ENCODE measurements around the gene TNS4.

TNS4 gene

GRCh38 chr17:40515491-40516041, 14.1 kb upstream of the TNS4 start:
- no peak for DNase-seq (ENCODE audit: low spot score)

DNA sequence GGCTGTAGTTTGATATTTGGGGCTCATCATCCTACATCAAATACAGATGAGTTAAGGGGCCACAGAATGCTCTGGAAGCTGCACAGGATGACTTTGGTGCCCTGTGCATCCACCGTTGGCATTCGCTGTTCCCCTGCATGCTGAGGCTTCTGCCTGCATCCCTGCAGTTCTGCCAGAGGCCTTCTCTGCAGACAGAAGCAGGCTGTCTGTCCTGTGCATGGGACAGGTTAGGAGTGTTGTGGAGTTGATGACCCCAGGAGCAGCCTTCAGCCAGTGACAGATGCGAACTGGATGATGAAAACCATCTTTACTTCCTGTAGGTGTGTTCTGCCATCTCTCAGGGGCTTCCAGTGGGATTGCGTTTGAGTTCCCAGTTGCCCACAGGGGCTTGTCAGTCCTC, 13.6 kb upstream of the TNS4 start:
- DNase-seq (ENCODE audit: low spot score), result no peak

GRCh38 chr17:40514013-40514875, 12.8 kb upstream of the TNS4 start:
- no peak for DNase-seq (ENCODE audit: low spot score)

GRCh38 chr17:40511667-40512220, 10.3 kb upstream of the TNS4 start:
- DNase-seq (ENCODE audit: low spot score), result no peak

- no peak for DNase-seq (ENCODE audit: low spot score)
Measured at GRCh38 chr17:40511136-40511535, 9.7 kb upstream of the TNS4 start.

GRCh38 chr17:40510328-40510648, 8.9 kb upstream of the TNS4 start:
- no peak for DNase-seq (ENCODE audit: low spot score)

- DNase-seq (ENCODE audit: low spot score), result no peak
Measured at GRCh38 chr17:40509626-40510327, 8.4 kb upstream of the TNS4 start.

DNA sequence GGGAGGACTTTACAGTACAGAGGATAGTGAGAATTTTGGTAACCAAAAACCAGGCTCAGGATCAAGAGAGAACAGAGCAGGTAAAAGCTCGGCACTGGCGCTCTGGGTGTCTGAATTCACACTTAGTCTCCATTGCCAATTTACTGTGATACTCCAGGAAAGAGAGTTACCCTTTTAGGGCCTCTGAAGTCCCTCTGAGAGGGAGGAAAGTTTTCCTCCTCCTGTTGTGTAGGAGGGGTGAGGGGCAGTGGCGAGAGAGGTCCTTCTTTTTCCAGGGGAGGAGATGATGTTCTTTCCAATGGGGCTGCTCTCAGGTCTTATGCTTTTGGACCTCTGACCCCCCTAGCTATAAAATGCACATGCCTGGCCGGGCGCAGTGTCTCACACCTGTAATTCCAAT, 5.4 kb upstream of the TNS4 start:
- no peak for DNase-seq (ENCODE audit: low spot score)

DNA sequence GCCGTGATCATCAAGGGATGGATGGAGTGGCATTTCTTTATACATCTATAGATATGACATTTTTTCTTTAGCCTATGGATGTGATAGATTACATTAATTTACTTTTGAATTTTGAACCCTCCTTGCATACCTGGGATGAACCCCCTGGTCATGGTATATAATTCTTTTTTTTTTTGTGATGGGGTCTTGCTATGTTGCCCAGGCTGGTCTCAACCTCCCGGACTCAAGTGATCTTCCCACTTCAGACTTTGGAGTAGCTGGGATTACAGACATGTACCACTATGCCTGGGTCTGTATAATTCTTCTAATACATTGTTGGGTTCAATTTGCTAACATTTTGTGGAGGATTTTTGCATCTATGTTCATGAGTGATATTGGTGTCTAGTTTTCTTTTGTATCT, 1.7 kb upstream of the TNS4 start:
- no peak for DNase-seq (ENCODE audit: low spot score)

GRCh38 chr17:40502716-40503115, 1.3 kb upstream of the TNS4 start:
- DNase-seq (ENCODE audit: low spot score), result no peak

DNA sequence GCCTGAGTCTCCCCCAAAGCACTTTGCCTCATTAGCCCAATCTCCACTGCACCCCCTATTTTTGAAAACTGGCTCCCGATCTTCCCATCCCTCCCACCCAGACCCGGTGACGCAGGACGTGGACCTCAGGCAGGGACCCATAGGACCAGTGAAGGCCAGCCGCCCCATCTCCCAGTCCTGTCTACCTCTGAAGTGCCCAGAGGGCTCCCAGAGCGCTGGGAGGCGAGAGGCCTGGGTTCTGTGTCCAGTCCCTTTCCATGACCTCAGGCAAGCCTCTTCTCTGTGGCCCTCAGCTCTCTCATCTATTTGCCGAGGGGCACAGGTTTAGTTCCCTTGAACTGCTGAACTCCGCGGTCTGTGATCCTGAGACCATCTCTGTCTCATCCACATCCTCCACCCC, 714 bp downstream of the TNS4 start:
- DNase-seq (ENCODE audit: low spot score), result no peak

GRCh38 chr17:40500190-40500589, 1.2 kb downstream of the TNS4 start:
- no peak for DNase-seq (ENCODE audit: low spot score)

DNA sequence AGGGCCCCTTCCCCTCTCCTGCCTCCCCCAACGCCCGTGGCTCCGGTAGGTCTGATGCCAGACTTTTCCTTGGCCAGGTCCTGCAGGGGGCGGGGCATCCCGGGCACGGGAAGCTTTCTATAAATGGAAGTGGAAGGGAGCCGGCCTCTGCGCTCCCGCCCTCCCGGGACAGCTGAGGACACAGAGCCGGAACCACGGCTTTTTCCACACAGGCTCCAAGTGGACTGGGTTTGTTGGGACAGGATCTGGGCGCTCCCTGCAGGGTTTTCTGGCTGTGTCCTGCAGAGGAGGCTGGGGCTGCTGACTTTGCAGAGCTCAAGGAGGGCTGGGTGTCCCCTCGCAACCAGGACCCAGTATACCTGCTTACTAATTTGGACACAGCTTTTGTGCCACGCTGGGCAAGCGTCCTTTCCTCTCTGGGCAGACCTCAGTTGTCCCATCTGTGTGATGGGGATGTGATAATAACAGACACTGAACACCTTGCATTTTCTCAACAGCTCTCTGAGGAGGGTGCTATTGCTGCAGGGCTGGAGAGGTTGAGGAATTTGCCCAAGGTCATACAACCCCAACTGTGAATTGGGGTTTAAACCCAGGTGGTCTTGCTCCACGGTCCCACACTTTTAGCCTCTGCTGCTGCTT, 1.8 kb downstream of the TNS4 start:
- peak; percentile 64 for DNase-seq (ENCODE audit: low spot score)

DNA sequence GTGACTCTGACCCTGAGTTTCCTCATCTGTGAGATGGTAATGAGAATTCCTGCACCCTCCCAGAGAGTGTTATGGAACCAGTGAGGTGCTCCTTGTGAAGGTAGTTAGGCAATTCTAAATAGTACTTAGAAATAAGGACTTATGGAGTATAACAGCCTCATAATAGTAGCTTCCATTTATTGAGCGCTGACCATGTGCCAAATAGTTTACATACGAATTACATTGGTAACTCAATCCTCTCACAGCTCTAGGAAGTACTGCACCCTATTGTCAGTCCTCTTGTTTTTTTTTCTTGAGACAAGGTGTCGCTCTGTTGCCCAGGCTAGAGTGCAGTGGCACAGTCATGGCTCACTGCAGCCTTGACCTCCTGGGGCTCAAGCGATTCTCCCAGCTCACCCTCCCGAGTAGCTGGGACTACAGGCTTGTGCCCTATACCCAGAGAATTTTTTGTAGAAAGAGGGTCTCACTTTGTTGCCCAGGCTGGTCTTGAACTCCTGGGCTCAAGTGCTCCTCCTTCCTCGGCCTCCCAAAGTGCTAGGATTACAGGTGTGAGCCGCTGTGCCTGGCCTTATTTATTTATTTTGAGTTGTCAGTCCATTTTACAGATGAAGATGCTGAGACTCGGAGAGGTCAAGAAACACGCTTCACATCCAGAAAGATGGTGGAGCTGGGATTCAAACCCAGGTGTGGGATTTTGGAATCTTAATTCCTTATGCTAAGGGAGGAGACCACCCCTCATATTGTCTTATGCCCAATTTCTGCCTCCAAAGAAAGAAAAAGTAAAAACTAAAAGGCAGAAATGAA, 2.9 kb downstream of the TNS4 start:
- no peak for DNase-seq (ENCODE audit: low spot score)

DNA sequence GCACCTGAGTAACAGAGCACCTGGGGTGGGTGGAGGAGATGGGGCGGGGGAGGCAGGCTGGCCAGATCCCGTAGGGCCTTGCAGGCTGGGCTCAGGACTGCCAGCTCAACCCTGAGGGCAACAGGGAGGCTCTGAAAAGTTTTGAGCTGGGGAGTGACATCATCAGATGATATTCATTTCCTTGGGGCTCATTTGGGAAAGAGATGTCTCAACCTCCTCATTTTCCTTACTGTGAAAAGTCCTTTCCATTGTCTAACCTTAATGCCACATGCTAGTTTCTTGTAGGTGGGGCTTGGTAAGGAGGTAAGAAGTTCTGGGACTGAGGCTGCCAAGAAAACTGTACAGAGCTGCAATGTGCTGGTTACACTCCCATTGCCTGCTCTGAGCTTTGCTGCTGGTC, 3.7 kb downstream of the TNS4 start:
- DNase-seq (ENCODE audit: low spot score), result no peak

- DNase-seq (ENCODE audit: low spot score), result no peak
Measured at GRCh38 chr17:40496634-40497420, 4.6 kb downstream of the TNS4 start.

DNA sequence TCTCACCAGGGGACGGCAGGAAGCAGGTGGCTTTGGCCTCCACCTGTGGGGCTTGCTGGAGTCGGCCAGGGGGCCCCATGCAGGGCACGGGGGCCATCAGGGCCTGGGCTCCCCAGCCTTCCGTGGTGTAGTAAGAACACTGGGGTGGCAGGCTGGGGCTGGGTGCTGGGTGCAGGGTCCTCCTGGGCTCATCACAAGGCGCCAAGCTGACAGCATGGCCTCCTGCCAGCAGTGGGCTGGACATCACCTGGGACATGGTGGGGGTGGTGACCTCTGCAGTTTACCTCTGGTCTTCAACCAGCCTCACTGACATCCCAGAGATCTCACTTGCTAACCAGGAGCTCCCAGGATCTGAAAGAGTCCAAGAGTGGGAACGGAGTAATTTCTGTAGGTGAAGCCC, 5.3 kb downstream of the TNS4 start:
- no peak for DNase-seq (ENCODE audit: low spot score)

DNA sequence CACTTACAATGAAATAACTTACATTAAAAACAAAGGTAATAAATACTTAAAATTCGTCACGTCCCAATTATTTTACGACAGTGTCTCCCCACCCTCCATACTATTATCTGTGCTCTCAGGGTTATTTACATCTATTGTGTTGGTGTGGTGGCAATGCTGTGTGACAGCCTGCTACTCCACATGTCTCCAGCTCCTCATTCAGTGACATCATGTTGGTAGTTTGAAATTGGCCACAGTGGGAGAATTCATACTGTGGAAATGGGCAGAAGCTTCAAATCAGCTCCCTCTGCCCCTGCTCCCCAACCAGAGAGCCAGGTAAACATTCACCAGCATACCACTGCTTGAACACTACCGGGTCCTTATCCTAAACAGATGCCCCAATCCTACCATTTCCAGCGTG, 6.3 kb downstream of the TNS4 start:
- DNase-seq (ENCODE audit: low spot score), result no peak

DNA sequence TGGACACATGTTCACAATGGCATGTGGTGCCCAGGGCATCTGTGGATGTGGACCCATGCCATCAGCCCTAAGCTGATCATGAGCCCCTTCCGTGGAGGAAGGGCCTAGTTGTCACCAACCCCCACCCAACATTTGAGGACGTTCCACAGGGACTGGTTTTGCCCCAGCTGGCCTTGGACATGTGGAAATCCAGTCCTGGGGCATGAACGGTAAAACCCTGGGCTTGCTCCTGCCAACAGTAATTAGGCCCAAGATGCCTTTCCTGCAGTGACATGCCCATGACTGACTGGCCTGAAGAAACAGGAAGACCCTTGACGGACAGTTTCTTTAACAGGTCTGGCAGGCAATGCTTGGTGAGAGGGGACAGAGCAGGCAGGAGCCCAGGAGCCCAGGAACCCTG, 7.7 kb downstream of the TNS4 start:
- no peak for DNase-seq (ENCODE audit: low spot score)

DNA sequence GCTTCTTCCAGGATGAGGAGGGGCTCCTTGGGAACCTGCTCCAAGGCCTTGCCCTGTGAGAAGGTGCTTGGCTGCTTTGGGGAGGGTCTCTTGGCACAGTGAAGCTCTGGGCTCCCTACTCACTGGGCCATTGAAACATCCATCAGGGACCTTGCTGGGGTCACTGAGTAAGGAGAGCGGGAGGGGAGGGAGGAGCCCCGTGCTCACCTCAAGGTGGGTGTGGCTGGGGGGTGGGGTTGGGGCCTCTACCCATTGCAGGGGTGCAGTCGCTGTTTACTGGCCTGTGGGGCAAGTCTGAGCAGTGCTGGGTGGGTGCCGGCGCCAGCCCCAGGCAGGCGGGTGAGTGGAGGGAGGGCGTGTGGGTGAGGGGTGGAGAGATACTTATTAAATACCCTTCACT, 9.9 kb downstream of the TNS4 start:
- DNase-seq (ENCODE audit: low spot score), result no peak

GRCh38 chr17:40490982-40491381, 10.4 kb downstream of the TNS4 start:
- no peak for DNase-seq (ENCODE audit: low spot score)
